Activated CD4-positive, CD25-positive, alpha-beta regulatory T cell treated with anti-CD3 and anti-CD28 coated beads, Interleukin-2, amount 50 U/mL, for 72 hours (primary cell): ENCODE results near the gene SLC25A15.
"Not testable (repeated sequence)": the region's sequence is repeated elsewhere in the genome, so short reads cannot be mapped to it uniquely, and the experiment has no call there.

Source experiments
- DNase-seq: peaks from one replicate; pipeline ENCODE4 v3.0.0; 2021

SLC25A15 gene

GRCh38 chr13:40814803-40815202 lies 25.4 kb downstream of the SLC25A15 start:
- no peak for DNase-seq

DNA sequence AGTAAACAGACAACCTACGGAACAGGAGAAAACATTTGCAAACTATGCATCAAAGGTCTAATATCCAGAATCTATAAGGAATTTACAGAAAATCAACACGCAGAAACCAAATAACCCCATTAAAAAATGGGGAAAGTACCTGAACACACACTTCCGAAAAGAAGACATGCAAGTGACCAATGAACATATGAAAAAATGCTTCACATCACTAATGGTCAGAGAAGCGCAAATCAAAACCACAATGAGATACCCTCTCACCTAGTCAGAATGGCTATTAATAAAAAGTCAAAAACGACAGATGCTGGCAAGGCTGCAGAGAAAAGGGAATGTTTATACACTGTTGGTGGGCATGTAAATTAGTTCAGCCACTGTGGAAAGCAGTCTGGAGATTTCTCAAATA lies 29.5 kb downstream of the SLC25A15 start:
- DNase-seq, result no peak

GRCh38 chr13:40819797-40820315 lies 30.4 kb downstream of the SLC25A15 start:
- no peak for DNase-seq

- DNase-seq, result not testable (repeated sequence)
Measured at GRCh38 chr13:40839725-40840124, 50.3 kb downstream of the SLC25A15 start.

DNA sequence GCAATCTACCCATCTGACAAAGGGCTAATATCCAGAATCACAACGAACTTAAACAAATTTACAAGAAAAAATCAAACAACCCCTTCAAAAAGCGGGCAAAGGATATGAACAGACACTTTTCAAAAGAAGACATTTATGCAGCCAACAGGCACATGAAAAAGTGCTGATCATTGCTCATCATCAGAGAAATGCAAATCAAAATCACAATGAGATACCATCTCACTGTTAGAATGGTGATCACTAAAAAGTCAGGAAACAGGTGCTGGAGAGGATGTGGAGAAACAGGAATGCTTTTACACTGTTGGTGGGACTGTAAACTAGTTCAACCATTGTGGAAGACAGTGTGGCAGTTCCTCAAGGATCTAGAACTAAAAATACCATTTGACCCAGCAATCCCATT lies 51.5 kb downstream of the SLC25A15 start:
- not testable (repeated sequence) for DNase-seq
